ENCODE results near the gene KRTAP10-1.

Gene KRTAP10-1

GRCh38 chr21:44500111-44500510 is 39.9 kb downstream of the KRTAP10-1 start:
- DNase-seq = no peak

- DNase-seq = no peak
Measured at GRCh38 chr21:44499631-44500030, 40.4 kb downstream of the KRTAP10-1 start.

- DNase-seq = no peak
Measured at GRCh38 chr21:44499211-44499560, 40.8 kb downstream of the KRTAP10-1 start.

- DNase-seq = no peak
Measured at GRCh38 chr21:44498280-44499210, 41.5 kb downstream of the KRTAP10-1 start.

GRCh38 chr21:44497703-44498126 is 42.3 kb downstream of the KRTAP10-1 start:
- no peak for DNase-seq

GRCh38 chr21:44496564-44497550 is 43.1 kb downstream of the KRTAP10-1 start:
- DNase-seq = no peak

GRCh38 chr21:44495611-44496563 is 44.1 kb downstream of the KRTAP10-1 start:
- no peak for DNase-seq

- DNase-seq = no peak
Measured at GRCh38 chr21:44494956-44495355, 45.0 kb downstream of the KRTAP10-1 start.

GRCh38 chr21:44494418-44494817 is 45.6 kb downstream of the KRTAP10-1 start:
- no peak for DNase-seq

GRCh38 chr21:44492567-44493385 is 47.2 kb downstream of the KRTAP10-1 start:
- DNase-seq = no peak

- DNase-seq = no peak
Measured at GRCh38 chr21:44490816-44491215, 49.2 kb downstream of the KRTAP10-1 start.

- no peak for DNase-seq
Measured at GRCh38 chr21:44490405-44490804, 49.6 kb downstream of the KRTAP10-1 start.

GRCh38 chr21:44489962-44490361 is 50.0 kb downstream of the KRTAP10-1 start:
- DNase-seq = no peak

Measured in suppressor macrophage treated with lipopolysaccharide for 4 hours (primary cell).